WTC11 (cell line): ENCODE results near the gene TTC39A.

Experiments
- CREM ChIP-seq: sonication (generic); formaldehyde crosslinking; IDR thresholded peaks from 2 replicates; pipeline ENCODE4 v1.8.1; 2022; ENCODE audit warnings: mild to moderate bottlenecking, missing genetic modification reagents, moderate library complexity
- FOXP1 ChIP-seq: sonication (generic); formaldehyde crosslinking; IDR thresholded peaks from 2 replicates; pipeline ENCODE4 v1.8.0; 2022; ENCODE audit warnings: missing genetic modification reagents, mild to moderate bottlenecking, moderate library complexity, borderline replicate concordance
- GTF2I ChIP-seq: fragments of 250-450 bp; sonication (Bioruptor Pico); conservative IDR thresholded peaks from 2 replicates; pipeline ENCODE4 v1.4.0; 2021; ENCODE audit warnings: mild to moderate bottlenecking
- TF ChIP-seq, protein P1 (sequence below): sonication (generic); formaldehyde crosslinking; IDR thresholded peaks from 2 replicates; pipeline ENCODE4 v1.8.1; 2023; ENCODE audit warnings: mild to moderate bottlenecking, missing genetic modification reagents, moderate library complexity
- TF ChIP-seq, protein P2 (sequence below): sonication (generic); formaldehyde crosslinking; IDR thresholded peaks from 2 replicates; pipeline ENCODE4 v1.8.1; 2023; ENCODE audit warnings: mild to moderate bottlenecking, missing genetic modification reagents, moderate library complexity
- TF ChIP-seq, protein P3 (sequence below): fragments of 200-600 bp; IDR thresholded peaks from 2 replicates; pipeline ENCODE4 v1.8.0; 2022; ENCODE audit warnings: antibody characterized with exemption

DNA sequence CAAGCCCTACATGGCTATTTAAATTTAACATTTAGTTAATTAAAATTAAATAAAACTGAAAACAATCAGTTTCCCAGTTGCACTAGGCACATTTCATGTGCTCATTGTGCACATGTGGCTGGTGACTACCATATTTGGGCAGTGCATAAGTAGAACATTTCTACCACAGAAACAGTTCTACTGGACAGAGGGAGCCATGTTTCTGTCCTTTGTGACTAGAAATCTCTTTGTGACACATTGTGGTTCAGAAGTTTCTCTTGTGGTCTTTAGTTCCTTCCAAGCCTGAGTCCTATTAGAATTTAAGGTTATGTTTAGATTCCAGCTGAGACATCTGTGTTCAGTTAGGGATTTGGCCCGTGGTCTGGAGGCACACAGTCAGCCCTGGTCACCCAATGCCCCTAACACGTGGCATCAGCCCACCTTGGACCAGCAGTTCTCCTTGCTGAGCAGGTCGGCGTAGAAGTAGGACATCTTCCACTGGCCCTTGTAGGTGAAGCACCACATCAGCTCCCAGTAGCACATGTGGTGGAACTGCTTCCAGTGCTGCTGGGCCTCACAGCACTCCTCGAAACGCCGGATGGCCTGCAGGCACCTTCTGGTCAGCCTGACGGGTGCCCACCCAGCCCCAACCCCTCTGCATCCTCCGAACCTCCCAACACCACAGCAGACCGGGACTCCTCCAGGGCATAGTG is 29.1 kb downstream of the TTC39A start:
- TF ChIP-seq, protein P1, sequence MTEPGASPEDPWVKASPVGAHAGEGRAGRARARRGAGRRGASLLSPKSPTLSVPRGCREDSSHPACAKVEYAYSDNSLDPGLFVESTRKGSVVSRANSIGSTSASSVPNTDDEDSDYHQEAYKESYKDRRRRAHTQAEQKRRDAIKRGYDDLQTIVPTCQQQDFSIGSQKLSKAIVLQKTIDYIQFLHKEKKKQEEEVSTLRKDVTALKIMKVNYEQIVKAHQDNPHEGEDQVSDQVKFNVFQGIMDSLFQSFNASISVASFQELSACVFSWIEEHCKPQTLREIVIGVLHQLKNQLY (CRISPR knock-in tag), result no peak
- TF ChIP-seq, protein P2, sequence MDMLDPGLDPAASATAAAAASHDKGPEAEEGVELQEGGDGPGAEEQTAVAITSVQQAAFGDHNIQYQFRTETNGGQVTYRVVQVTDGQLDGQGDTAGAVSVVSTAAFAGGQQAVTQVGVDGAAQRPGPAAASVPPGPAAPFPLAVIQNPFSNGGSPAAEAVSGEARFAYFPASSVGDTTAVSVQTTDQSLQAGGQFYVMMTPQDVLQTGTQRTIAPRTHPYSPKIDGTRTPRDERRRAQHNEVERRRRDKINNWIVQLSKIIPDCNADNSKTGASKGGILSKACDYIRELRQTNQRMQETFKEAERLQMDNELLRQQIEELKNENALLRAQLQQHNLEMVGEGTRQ, result no peak
- no peak for TF ChIP-seq FOXP1 (CRISPR knock-in tag)
- no peak for TF ChIP-seq GTF2I (CRISPR knock-in tag)
- TF ChIP-seq, protein P3, sequence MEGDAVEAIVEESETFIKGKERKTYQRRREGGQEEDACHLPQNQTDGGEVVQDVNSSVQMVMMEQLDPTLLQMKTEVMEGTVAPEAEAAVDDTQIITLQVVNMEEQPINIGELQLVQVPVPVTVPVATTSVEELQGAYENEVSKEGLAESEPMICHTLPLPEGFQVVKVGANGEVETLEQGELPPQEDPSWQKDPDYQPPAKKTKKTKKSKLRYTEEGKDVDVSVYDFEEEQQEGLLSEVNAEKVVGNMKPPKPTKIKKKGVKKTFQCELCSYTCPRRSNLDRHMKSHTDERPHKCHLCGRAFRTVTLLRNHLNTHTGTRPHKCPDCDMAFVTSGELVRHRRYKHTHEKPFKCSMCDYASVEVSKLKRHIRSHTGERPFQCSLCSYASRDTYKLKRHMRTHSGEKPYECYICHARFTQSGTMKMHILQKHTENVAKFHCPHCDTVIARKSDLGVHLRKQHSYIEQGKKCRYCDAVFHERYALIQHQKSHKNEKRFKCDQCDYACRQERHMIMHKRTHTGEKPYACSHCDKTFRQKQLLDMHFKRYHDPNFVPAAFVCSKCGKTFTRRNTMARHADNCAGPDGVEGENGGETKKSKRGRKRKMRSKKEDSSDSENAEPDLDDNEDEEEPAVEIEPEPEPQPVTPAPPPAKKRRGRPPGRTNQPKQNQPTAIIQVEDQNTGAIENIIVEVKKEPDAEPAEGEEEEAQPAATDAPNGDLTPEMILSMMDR, result no peak
- no peak for TF ChIP-seq CREM (CRISPR knock-in tag)
